ENCODE results near the gene NMS. TPM values are rescaled to one million over a fixed set of nuclear protein-coding genes. Genes with fewer than 3 reads are reported as not detected.
"Not testable (repeated sequence)": the region's sequence is repeated elsewhere in the genome, so short reads cannot be mapped to it uniquely, and the experiment has no call there.

NMS gene
- total RNA-seq, 2 donors from 2014 or later = not detected

- Mint-ChIP-seq H3K36me3 (ENCODE audit: low read depth) (no peaks in the 10 kb centered on the region), H3K27me3 (no peaks in the 10 kb centered on the region), H3K4me3 (no peak overlapping the region), H3K27ac (no peak overlapping the region), H3K4me1 (no peaks in the 10 kb centered on the region), H3K9me3 (peaks cover 6% of the 10 kb centered on the region)
- no peak for ATAC-seq (replicated peaks)
These were observed 16.4 kb upstream of the NMS start for GRCh38 chr2:100453853-100454252.

DNA sequence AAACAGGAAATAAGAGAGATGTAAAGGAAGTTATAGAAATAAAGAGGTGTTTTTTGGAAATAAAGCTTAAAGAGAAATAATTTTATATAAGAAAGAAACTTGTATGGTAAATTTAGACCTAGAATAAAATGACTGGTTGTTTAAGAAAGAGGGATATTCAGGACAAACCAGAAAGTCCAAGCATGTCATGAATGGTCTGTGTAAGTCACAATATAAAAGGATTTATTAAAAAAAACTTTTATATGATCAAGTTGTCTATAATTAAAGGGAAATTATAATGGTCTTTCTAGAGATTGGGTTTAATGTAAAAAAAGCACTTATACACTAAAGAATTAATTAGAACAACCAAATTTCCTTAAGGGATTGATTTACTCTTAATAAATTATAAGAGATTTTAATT is 13.9 kb upstream of the NMS start:
- not testable (repeated sequence) for H3K36me3 Mint-ChIP-seq (ENCODE audit: low read depth)

GRCh38 chr2:100460904-100461530 is 9.3 kb upstream of the NMS start:
- Mint-ChIP-seq H3K4me3 (no peak overlapping the region), H3K4me1 (no peaks in the 10 kb centered on the region), H3K9me3 (peaks cover 9% of the 10 kb centered on the region), H3K27ac (no peak overlapping the region), H3K36me3 (ENCODE audit: low read depth) (no peaks in the 10 kb centered on the region), H3K27me3 (peaks cover 15% of the 10 kb centered on the region)
- ATAC-seq (replicated peaks) = no peak

More for the DNA sequence above, 13.9 kb upstream of the NMS start:
- H3K4me1 Mint-ChIP-seq; H3K9me3 Mint-ChIP-seq; H3K27ac Mint-ChIP-seq; H3K4me3 Mint-ChIP-seq; ATAC-seq (replicated peaks); H3K27me3 Mint-ChIP-seq: not testable (repeated sequence)

- no peaks in the 10 kb centered on the region for H3K36me3 Mint-ChIP-seq (ENCODE audit: low read depth)
- H3K4me3 Mint-ChIP-seq = no peak overlapping the region
- no peak for ATAC-seq (replicated peaks)
- H3K27me3 Mint-ChIP-seq = peaks cover 26% of the 10 kb centered on the region
- no peak overlapping the region for H3K27ac Mint-ChIP-seq
- no peaks in the 10 kb centered on the region for H3K4me1 Mint-ChIP-seq
- no peaks in the 10 kb centered on the region for H3K9me3 Mint-ChIP-seq
These were observed 724 bp downstream of the NMS start for GRCh38 chr2:100470898-100471514.

DNA sequence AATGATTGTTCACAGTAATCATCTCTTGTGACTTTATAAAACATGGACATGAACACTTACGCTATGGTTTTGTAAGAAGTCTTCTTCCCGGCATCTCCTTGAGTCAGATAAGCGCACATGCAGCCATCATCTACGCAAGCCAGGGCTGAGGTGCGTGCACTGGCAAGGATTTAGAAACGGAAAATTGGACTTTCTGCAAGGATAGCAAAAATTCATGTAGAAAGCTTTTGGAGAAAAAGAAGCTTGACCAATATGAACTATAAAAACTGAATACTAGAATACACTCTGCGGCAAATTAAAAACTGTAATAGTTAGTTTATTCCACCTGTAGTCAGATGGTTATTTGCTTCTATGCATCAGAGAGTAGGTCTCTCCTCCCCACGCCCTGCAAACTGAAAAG is 6.3 kb downstream of the NMS start:
- no peak overlapping the region for H3K27ac Mint-ChIP-seq
- no peaks in the 10 kb centered on the region for H3K4me1 Mint-ChIP-seq
- no peaks in the 10 kb centered on the region for H3K36me3 Mint-ChIP-seq (ENCODE audit: low read depth)
- H3K27me3 Mint-ChIP-seq = peaks cover 19% of the 10 kb centered on the region
- H3K4me3 Mint-ChIP-seq = no peak overlapping the region
- no peak for ATAC-seq (replicated peaks)
- no peaks in the 10 kb centered on the region for H3K9me3 Mint-ChIP-seq

DNA sequence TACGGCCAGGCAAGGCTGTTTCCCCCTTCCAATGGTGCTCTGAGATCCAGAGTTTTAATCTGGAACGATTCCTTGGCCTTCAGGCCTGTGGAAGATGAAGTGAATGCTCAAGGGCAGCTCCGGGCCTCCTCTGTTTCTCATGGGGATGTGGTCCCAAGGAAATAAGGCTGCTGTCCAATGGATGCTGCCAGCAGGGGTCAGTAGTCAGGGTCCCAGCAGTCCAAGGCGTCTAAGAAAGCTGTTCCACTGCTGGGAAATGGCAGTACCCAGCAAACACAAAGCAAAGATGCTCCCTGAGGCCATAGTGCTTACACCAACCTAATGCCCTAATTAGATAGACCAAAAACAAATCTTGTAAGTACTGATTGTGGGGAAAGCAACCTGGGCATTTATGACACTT is 12.5 kb downstream of the NMS start:
- H3K9me3 Mint-ChIP-seq = peaks cover 5% of the 10 kb centered on the region
- no peaks in the 10 kb centered on the region for H3K4me1 Mint-ChIP-seq
- no peak overlapping the region for H3K4me3 Mint-ChIP-seq
- ATAC-seq (replicated peaks) = no peak
- peaks cover 10% of the 10 kb centered on the region for H3K27me3 Mint-ChIP-seq
- H3K27ac Mint-ChIP-seq = no peak overlapping the region
- H3K36me3 Mint-ChIP-seq (ENCODE audit: low read depth) = no peaks in the 10 kb centered on the region

GRCh38 chr2:100483895-100484294 is 13.6 kb downstream of the NMS start:
- Mint-ChIP-seq H3K36me3 (ENCODE audit: low read depth) (no peaks in the 10 kb centered on the region), H3K9me3 (peaks cover 5% of the 10 kb centered on the region), H3K27me3 (peaks cover 10% of the 10 kb centered on the region), H3K4me1 (no peaks in the 10 kb centered on the region), H3K27ac (no peak overlapping the region), H3K4me3 (no peak overlapping the region)
- ATAC-seq (replicated peaks) = no peak

DNA sequence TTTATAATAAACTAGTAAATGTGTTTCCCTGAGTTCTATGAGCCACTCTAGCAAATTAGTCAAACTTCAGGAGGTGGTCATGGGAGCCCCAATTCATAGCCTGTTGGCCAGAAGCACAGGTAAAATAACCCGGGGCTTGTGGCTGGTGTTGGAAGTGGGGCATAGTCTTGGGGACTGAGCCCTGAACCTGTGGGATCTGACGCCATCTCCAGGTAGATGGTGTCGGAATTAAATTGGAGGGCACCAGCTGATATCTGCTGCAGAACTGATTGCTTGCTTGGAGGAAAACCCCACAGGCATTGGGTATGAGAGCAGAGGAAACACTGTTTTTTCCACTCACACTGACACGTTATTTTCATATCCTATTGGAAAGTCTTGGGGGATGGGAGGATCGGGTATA is 14.1 kb downstream of the NMS start:
- no peak overlapping the region for H3K4me3 Mint-ChIP-seq
- H3K27me3 Mint-ChIP-seq = peaks cover 9% of the 10 kb centered on the region
- no peak for ATAC-seq (replicated peaks)
- no peak overlapping the region for H3K27ac Mint-ChIP-seq
- H3K9me3 Mint-ChIP-seq = peaks cover 5% of the 10 kb centered on the region
- H3K4me1 Mint-ChIP-seq = no peaks in the 10 kb centered on the region
- H3K36me3 Mint-ChIP-seq (ENCODE audit: low read depth) = no peaks in the 10 kb centered on the region

GRCh38 chr2:100485396-100485795 is 15.1 kb downstream of the NMS start:
- Mint-ChIP-seq H3K4me1 (no peaks in the 10 kb centered on the region), H3K36me3 (ENCODE audit: low read depth) (no peaks in the 10 kb centered on the region), H3K4me3 (no peak overlapping the region), H3K27ac (no peak overlapping the region), H3K9me3 (peaks cover 5% of the 10 kb centered on the region), H3K27me3 (peaks cover 5% of the 10 kb centered on the region)
- ATAC-seq (replicated peaks) = no peak

GRCh38 chr2:100494712-100495111 is 24.4 kb downstream of the NMS start:
- H3K4me1 Mint-ChIP-seq = no peaks in the 10 kb centered on the region
- H3K27me3 Mint-ChIP-seq = peaks cover 4% of the 10 kb centered on the region
- no peak overlapping the region for H3K4me3 Mint-ChIP-seq
- H3K36me3 Mint-ChIP-seq (ENCODE audit: low read depth) = no peaks in the 10 kb centered on the region
- no peak for ATAC-seq (replicated peaks)
- H3K9me3 Mint-ChIP-seq = no peaks in the 10 kb centered on the region
- no peak overlapping the region for H3K27ac Mint-ChIP-seq

- no peak overlapping the region for H3K4me3 Mint-ChIP-seq
- no peaks in the 10 kb centered on the region for H3K4me1 Mint-ChIP-seq
- no peak for ATAC-seq (replicated peaks)
- H3K36me3 Mint-ChIP-seq (ENCODE audit: low read depth) = no peaks in the 10 kb centered on the region
- H3K27me3 Mint-ChIP-seq = peaks cover 14% of the 10 kb centered on the region
- peaks cover 18% of the 10 kb centered on the region for H3K9me3 Mint-ChIP-seq
- no peak overlapping the region for H3K27ac Mint-ChIP-seq
These were observed 32.5 kb downstream of the NMS start for GRCh38 chr2:100502782-100503181.

DNA sequence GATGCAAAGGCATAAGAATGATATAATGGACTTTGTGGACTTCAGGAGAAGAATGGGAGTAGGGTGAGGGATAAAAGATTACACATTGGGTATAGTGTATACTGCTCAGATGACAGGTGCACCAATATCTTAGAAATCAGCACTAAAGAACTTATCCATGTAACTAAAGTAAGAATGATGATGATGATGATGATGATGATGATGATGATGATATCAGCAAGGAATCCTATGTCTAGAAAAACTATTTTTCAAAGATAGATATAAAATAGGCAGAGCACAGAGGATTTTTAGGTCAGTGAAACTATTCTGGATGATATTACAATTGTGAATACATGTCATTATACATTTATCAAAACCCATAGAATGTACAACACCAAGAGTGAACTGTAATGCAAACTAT is 34.3 kb downstream of the NMS start:
- Mint-ChIP-seq H3K27me3 (peaks cover 18% of the 10 kb centered on the region), H3K27ac (no peak overlapping the region), H3K4me3 (no peak overlapping the region), H3K9me3 (peaks cover 28% of the 10 kb centered on the region), H3K36me3 (ENCODE audit: low read depth) (no peaks in the 10 kb centered on the region), H3K4me1 (no peaks in the 10 kb centered on the region)
- ATAC-seq (replicated peaks) = no peak

DNA sequence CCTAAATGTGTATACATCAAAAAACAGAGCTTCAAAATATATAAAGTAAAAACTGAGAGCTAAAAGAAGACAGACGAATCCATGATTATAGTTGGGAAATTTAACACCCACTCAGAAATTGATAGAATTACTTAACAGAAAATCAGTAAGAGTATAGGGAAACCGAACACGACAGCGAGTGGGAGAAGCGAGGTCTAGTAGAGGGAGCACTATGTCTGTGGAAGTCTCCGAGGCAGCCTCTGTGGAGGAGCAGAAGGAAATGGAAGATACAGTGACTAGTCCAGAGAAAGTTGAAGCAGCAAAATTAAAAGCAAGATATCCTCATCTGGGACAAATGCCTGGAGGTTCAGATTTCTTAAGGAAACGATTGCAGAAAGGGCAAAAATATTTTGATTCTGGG is 38.8 kb downstream of the NMS start:
- peaks cover 8% of the 10 kb centered on the region for H3K27me3 Mint-ChIP-seq
- no peaks in the 10 kb centered on the region for H3K36me3 Mint-ChIP-seq (ENCODE audit: low read depth)
- no peaks in the 10 kb centered on the region for H3K4me1 Mint-ChIP-seq
- ATAC-seq (replicated peaks) = no peak
- peaks cover 19% of the 10 kb centered on the region for H3K9me3 Mint-ChIP-seq
- no peak overlapping the region for H3K27ac Mint-ChIP-seq
- no peak overlapping the region for H3K4me3 Mint-ChIP-seq

DNA sequence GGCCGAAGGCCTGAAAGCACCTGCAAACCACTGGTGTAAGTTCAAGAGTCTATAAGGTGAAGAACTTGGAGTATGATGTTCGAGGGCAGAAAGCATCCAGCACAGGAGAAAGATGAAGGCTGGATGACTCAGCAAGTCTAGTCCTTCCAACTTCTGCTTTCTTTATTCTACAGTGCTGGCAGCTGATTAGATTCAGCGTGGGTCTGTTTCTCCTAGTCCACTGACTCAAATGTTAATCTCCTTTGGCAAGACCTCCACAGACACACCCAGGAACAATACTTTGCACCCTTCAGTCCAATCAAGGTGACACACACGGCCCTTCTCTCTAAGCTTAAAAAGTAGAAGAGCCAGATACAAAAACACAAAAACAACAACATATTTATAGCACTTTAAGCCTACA is 43.4 kb downstream of the NMS start:
- H3K36me3 Mint-ChIP-seq (ENCODE audit: low read depth) = no peaks in the 10 kb centered on the region
- no peak overlapping the region for H3K4me3 Mint-ChIP-seq
- ATAC-seq (replicated peaks) = no peak
- H3K9me3 Mint-ChIP-seq = peaks cover 4% of the 10 kb centered on the region
- no peaks in the 10 kb centered on the region for H3K4me1 Mint-ChIP-seq
- H3K27me3 Mint-ChIP-seq = peaks cover 3% of the 10 kb centered on the region
- H3K27ac Mint-ChIP-seq = no peak overlapping the region

GRCh38 chr2:100517556-100517955 is 47.3 kb downstream of the NMS start:
- Mint-ChIP-seq H3K9me3 (no peaks in the 10 kb centered on the region), H3K27me3 (peaks cover 5% of the 10 kb centered on the region), H3K36me3 (ENCODE audit: low read depth) (no peaks in the 10 kb centered on the region), H3K4me3 (no peak overlapping the region), H3K27ac (no peak overlapping the region), H3K4me1 (no peaks in the 10 kb centered on the region)
- ATAC-seq (replicated peaks) = no peak
